GM18507 (cell line): ENCODE measurements around the gene SOWAHA.
"Not testable (repeated sequence)": the region's sequence is repeated elsewhere in the genome, so short reads cannot be mapped to it uniquely, and the experiment has no call there.

Experiments
- DNase-seq: peaks from one replicate; pipeline ENCODE4 v3.0.0; 2011; ENCODE audit warnings: low read depth; ENCODE audit not compliant: insufficient read length; ENCODE audit errors: extremely low spot score
- FAIRE-seq: peaks from 2 replicates; lab custom pipeline; 2011; peaks lifted over from hg19 to GRCh38; lab: Jason Lieb, UNC

Gene SOWAHA

GRCh38 chr5:132839426-132840301 is 26.6 kb downstream of the SOWAHA start:
- FAIRE-seq (no peak), DNase-seq (no peak)

GRCh38 chr5:132840313-132840712 is 27.2 kb downstream of the SOWAHA start:
- FAIRE-seq (no peak), DNase-seq (no peak)

- no peak for FAIRE-seq
Measured at GRCh38 chr5:132840896-132841295, 27.8 kb downstream of the SOWAHA start.

GRCh38 chr5:132841305-132841704 is 28.2 kb downstream of the SOWAHA start:
- FAIRE-seq (no peak), DNase-seq (no peak)

More at GRCh38 chr5:132840896-132841295, 27.8 kb downstream of the SOWAHA start:
- no peak for DNase-seq

GRCh38 chr5:132848270-132848669 is 35.2 kb downstream of the SOWAHA start:
- FAIRE-seq (no peak), DNase-seq (no peak)

- FAIRE-seq (no peak), DNase-seq (no peak)
Measured at GRCh38 chr5:132849347-132849746, 36.2 kb downstream of the SOWAHA start.

- FAIRE-seq (no peak), DNase-seq (no peak)
Measured at GRCh38 chr5:132850066-132850465, 37.0 kb downstream of the SOWAHA start.

GRCh38 chr5:132853323-132853722 is 40.2 kb downstream of the SOWAHA start:
- DNase-seq, result no peak
- FAIRE-seq, result no peak

- FAIRE-seq (no peak), DNase-seq (no peak)
Measured at GRCh38 chr5:132853790-132854189, 40.7 kb downstream of the SOWAHA start.

- DNase-seq (no peak), FAIRE-seq (no peak)
Measured at GRCh38 chr5:132854301-132854700, 41.2 kb downstream of the SOWAHA start.

- FAIRE-seq, DNase-seq: not testable (repeated sequence)
Measured at GRCh38 chr5:132854992-132855391, 41.9 kb downstream of the SOWAHA start.

GRCh38 chr5:132856011-132856410 is 42.9 kb downstream of the SOWAHA start:
- no peak for FAIRE-seq
- no peak for DNase-seq

GRCh38 chr5:132859889-132860437 is 46.9 kb downstream of the SOWAHA start:
- no peak for FAIRE-seq
- no peak for DNase-seq

GRCh38 chr5:132860742-132861141 is 47.6 kb downstream of the SOWAHA start:
- DNase-seq (no peak), FAIRE-seq (no peak)

GRCh38 chr5:132865668-132866341 is 52.7 kb downstream of the SOWAHA start:
- FAIRE-seq, result no peak

More at GRCh38 chr5:132865668-132866341, 52.7 kb downstream of the SOWAHA start:
- no peak for DNase-seq
